Prostate gland (tissue), 2 donors: ENCODE results near the gene CHCHD3.

ENCODE experiments used
- POLR2A ChIP-seq: fragments of 450-650 bp; IDR thresholded peaks from one replicate; pipeline ENCODE4 v1.6.1; 2016; ENCODE audit warnings: antibody characterized with exemption, mild to moderate bottlenecking
- POLR2AphosphoS5 ChIP-seq: sonication (generic); formaldehyde crosslinking; IDR thresholded peaks from one replicate; pipeline ENCODE4 v1.6.1; 2017; ENCODE audit warnings: antibody characterized with exemption
- TF ChIP-seq, protein P1 (sequence below), 4 experiments: fragments of 200-600 bp in 2 of 4; fragments of 450-650 bp in 2 of 4; sonication (generic) in 2 of 4; IDR thresholded peaks; 1 replicate in 3 of 4; 2 replicates in 1 of 4; pipeline ENCODE4 v1.5.1; 2016 to 2019; ENCODE audit warnings: antibody characterized with exemption in 4 of 4, mild to moderate bottlenecking in 2 of 4, moderate library complexity in 2 of 4

DNA sequence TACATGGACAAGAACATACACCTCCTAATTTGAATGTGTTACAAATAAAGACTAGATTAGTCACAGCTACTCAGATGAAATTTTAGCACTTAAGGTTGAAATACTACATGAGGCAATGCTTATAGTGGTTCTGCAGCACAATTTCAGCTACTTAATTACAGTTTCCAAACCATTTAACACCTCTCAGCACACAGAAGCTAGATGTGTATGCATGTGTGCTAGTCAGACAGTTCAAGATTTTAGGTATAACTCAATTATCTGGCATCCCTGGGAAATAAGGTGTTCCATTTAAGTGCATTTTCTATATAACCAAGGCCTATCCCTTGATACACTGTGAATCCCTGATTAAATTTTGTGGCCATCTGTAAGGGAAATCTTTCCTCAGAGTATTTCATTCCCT, 141.8 kb downstream of the CHCHD3 start:
- TF ChIP-seq POLR2AphosphoS5 (no peak), POLR2A (no peak)
- TF ChIP-seq, protein P1, sequence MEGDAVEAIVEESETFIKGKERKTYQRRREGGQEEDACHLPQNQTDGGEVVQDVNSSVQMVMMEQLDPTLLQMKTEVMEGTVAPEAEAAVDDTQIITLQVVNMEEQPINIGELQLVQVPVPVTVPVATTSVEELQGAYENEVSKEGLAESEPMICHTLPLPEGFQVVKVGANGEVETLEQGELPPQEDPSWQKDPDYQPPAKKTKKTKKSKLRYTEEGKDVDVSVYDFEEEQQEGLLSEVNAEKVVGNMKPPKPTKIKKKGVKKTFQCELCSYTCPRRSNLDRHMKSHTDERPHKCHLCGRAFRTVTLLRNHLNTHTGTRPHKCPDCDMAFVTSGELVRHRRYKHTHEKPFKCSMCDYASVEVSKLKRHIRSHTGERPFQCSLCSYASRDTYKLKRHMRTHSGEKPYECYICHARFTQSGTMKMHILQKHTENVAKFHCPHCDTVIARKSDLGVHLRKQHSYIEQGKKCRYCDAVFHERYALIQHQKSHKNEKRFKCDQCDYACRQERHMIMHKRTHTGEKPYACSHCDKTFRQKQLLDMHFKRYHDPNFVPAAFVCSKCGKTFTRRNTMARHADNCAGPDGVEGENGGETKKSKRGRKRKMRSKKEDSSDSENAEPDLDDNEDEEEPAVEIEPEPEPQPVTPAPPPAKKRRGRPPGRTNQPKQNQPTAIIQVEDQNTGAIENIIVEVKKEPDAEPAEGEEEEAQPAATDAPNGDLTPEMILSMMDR (IDR thresholded peaks at IDR 0.05), result no peak
